Psoas muscle (tissue), 8 donors: ENCODE data around the gene TMEM126B. TPM values are rescaled to one million over a fixed set of nuclear protein-coding genes. Genes with fewer than 3 reads are reported as not detected.
"Not testable (repeated sequence)": the region's sequence is repeated elsewhere in the genome, so short reads cannot be mapped to it uniquely, and the experiment has no call there.

Source experiments
- ATAC-seq, 4 donors: fragments of 200-7000 bp; cut with Tn5 transposase; one replicate each; pipeline ENCODE4 v1.9.1; 2020; ENCODE audit warnings: moderate library complexity in 3 of 4, mild to moderate bottlenecking in 2 of 4
- DNase-seq, 2 donors: peaks; one replicate each; pipeline ENCODE4 v3.0.0-alpha.2; 2020
- H3K27ac ChIP-seq: fragments of 200-600 bp; one replicate; pipeline ENCODE4 v1.8.0; 2022
- H3K27me3 ChIP-seq, 3 donors: fragments of 200-600 bp in 1 of 3; one replicate each; pipeline versions ENCODE4 v1.6.1 to v1.8.0; 2013 to 2022; ENCODE audit warnings: low read length in 2 of 3, mild to moderate bottlenecking in 2 of 3, moderate library complexity in 1 of 3; ENCODE audit not compliant: insufficient read depth in 3 of 3
- H3K36me3 ChIP-seq, 2 donors: fragments of 200-600 bp in 1 of 2; one replicate each; pipeline versions ENCODE4 v1.6.1 to v1.8.0; 2013 to 2022; ENCODE audit warnings: low read depth in 1 of 2, mild to moderate bottlenecking in 1 of 2, moderate library complexity in 1 of 2; ENCODE audit not compliant: insufficient read depth in 1 of 2
- H3K4me1 ChIP-seq: fragments of 200-600 bp; one replicate; pipeline ENCODE4 v1.8.0; 2022
- H3K4me3 ChIP-seq: fragments of 200-600 bp; one replicate; pipeline ENCODE4 v1.8.0; 2022; ENCODE audit warnings: mild to moderate bottlenecking
- H3K9me3 ChIP-seq: fragments of 200-600 bp; one replicate; pipeline ENCODE4 v1.8.0; 2022
- CTCF ChIP-seq: fragments of 200-600 bp; IDR thresholded peaks from one replicate; pipeline ENCODE4 v1.8.0; 2022; ENCODE audit warnings: antibody characterized with exemption
- WGBS, 3 donors: extraction: QIAGEN DNeasy Blood & Tissue Kit; methylation state at CpG; one replicate each; pipeline versions ENCODE4 v1.1.6 to v1.1.7; 2013; 5-methylcytosine and 5-hydroxymethylcytosine counted together
- intact Hi-C, 2 donors: fragments of 100-400 bp; cut with DNase I; formaldehyde crosslinking; loops; one replicate each; pipeline versions ENCODE4 v1.11.0 to v1.14.2; 2022
- polyA plus RNA-seq, 3 donors: library from polyadenylated mRNA; stranded (reverse); fragments of 200-250 nt; gene quantifications; one replicate each; pipeline ENCODE4 v1.2.3, GENCODE V29; 2013
- total RNA-seq, 4 donors: library from RNA; stranded (reverse); fragmentation: NEBNext Ultra II Directional in 2 of 4; extraction: Animal tissue kit (Norgen Biotek cat#: 25700) in 2 of 4; gene quantifications; one replicate each; pipeline versions ENCODE4 v1.2.1 to v1.2.4, GENCODE V29; 2021 to 2023
- donor health status: healthy with polysubstance abuse.
- donor health status: DM: no; HTN: no; CAD: no; lungs with moderate emphysema.
- donor health status: Bipolar disorder and iron deficiency.
- donor health status: healthy.
- donor health status: DM: yes; HTN: yes; CAD: no.
- donor health status: DM: no; HTN: no; CAD: no.
- donor health status: DM: no; HTN: no; CAD: no.
- donor health status: DM: yes; HTN: yes; CAD: no.

The TMEM126B gene
- total and polyA plus RNA-seq, 7 donors = 20.0 to 40.6 (median 28.6) TPM

- Histone ChIP-seq H3K27ac (no peak overlapping the region), H3K4me3 (no peak overlapping the region), H3K9me3 (no peaks in the 10 kb centered on the region), H3K27me3 (no peaks in the 10 kb centered on the region), H3K4me1 (no peaks in the 10 kb centered on the region), H3K36me3 (no peaks in the 10 kb centered on the region)
- intact Hi-C loops = no loop called here
- ATAC-seq = no peak
- no peak for DNase-seq
- no peak for TF ChIP-seq CTCF
- WGBS, 3 donors = 87 to 91% (median 88%) methylated on average over 4 of the region's 4 CpGs
Observed at GRCh38 chr11:85603220-85603619, 25.2 kb upstream of the TMEM126B start.

GRCh38 chr11:85606237-85606636, 22.2 kb upstream of the TMEM126B start:
- DNase-seq, ATAC-seq, H3K27me3 ChIP-seq, H3K4me3 ChIP-seq, H3K9me3 ChIP-seq, H3K36me3 ChIP-seq, H3K4me1 ChIP-seq, intact Hi-C loops, H3K27ac ChIP-seq: not testable (repeated sequence)
- 90 to 98% (median 93%) methylated on average over 3 of the region's 3 CpGs for WGBS, 3 donors

GRCh38 chr11:85608621-85609020, 19.8 kb upstream of the TMEM126B start:
- intact Hi-C loops, H3K36me3 ChIP-seq, H3K27me3 ChIP-seq, H3K4me1 ChIP-seq, H3K27ac ChIP-seq, H3K9me3 ChIP-seq, DNase-seq, ATAC-seq, H3K4me3 ChIP-seq: not testable (repeated sequence)

- not testable (repeated sequence) for H3K4me3 ChIP-seq
Observed at GRCh38 chr11:85609286-85609685, 19.1 kb upstream of the TMEM126B start.

GRCh38 chr11:85611643-85612042, 16.8 kb upstream of the TMEM126B start:
- H3K4me1 ChIP-seq, H3K27me3 ChIP-seq, intact Hi-C loops, H3K9me3 ChIP-seq, H3K36me3 ChIP-seq, H3K4me3 ChIP-seq, H3K27ac ChIP-seq, DNase-seq, ATAC-seq: not testable (repeated sequence)
- 87 to 91% (median 90%) methylated on average over 2 of the region's 2 CpGs for WGBS, 3 donors

More at GRCh38 chr11:85609286-85609685, 19.1 kb upstream of the TMEM126B start:
- 82 to 91% (median 85%) methylated on average over 2 of the region's 2 CpGs for WGBS, 3 donors
- H3K9me3 ChIP-seq, ATAC-seq, H3K27ac ChIP-seq, H3K27me3 ChIP-seq, H3K36me3 ChIP-seq, intact Hi-C loops, DNase-seq, H3K4me1 ChIP-seq: not testable (repeated sequence)

GRCh38 chr11:85619499-85619898, 8.9 kb upstream of the TMEM126B start:
- Histone ChIP-seq H3K4me1 (peaks cover 13% of the 10 kb centered on the region), H3K27ac (no peak overlapping the region), H3K4me3 (no peak overlapping the region), H3K9me3 (no peaks in the 10 kb centered on the region), H3K36me3 (peaks cover 0 to 14% of the 10 kb centered on the region in 2 donors), H3K27me3 (no peaks in the 10 kb centered on the region)
- intact Hi-C loops = no loop called here
- TF ChIP-seq CTCF = no peak
- peak in 2 of 4 donors; percentile 36 to 70 for ATAC-seq
- 32 to 72% (median 52%) methylated on average over 6 of the region's 6 CpGs for WGBS, 3 donors
- DNase-seq = no peak

- Histone ChIP-seq H3K9me3 (no peaks in the 10 kb centered on the region), H3K4me3 (no peak overlapping the region), H3K36me3 (peaks cover 0 to 14% of the 10 kb centered on the region in 2 donors), H3K27me3 (no peaks in the 10 kb centered on the region), H3K27ac (no peak overlapping the region), H3K4me1 (peaks cover 13% of the 10 kb centered on the region)
- TF ChIP-seq CTCF = no peak
- ATAC-seq (no peak), DNase-seq (no peak)
- 82 to 93% (median 86%) methylated on average over 3 of the region's 3 CpGs for WGBS, 3 donors
- intact Hi-C loops = no loop called here
Observed at GRCh38 chr11:85620256-85620655, 8.1 kb upstream of the TMEM126B start.
